ENCODE measurements around the gene THSD7A. TPM values are rescaled to one million over a fixed set of nuclear protein-coding genes. Genes with fewer than 3 reads are reported as not detected.

The THSD7A gene
- total RNA-seq, 1 donor from 2014 or later: 8.0 TPM

DNA sequence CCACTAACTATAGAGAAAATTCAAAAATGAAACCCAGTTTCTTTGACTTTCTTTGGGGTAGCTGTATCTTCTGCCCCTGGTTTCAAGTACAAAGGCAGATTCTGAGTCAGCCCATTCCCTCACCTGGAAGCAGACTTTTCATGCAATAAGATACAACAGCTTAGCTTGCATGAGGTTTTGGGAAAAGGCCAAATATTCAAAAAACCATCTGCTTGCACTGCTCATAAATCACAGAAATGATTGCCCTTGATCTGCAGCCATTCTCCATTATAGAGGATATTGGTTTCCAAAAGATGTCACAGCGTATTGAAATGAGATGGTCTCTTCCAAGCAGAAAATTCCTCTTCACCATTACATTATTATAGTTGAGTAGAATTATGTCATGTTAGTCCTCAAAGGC lies 504.4 kb downstream of the THSD7A start:
- DNase-seq (no peak), ATAC-seq (no peak)
- TF ChIP-seq, protein P1, sequence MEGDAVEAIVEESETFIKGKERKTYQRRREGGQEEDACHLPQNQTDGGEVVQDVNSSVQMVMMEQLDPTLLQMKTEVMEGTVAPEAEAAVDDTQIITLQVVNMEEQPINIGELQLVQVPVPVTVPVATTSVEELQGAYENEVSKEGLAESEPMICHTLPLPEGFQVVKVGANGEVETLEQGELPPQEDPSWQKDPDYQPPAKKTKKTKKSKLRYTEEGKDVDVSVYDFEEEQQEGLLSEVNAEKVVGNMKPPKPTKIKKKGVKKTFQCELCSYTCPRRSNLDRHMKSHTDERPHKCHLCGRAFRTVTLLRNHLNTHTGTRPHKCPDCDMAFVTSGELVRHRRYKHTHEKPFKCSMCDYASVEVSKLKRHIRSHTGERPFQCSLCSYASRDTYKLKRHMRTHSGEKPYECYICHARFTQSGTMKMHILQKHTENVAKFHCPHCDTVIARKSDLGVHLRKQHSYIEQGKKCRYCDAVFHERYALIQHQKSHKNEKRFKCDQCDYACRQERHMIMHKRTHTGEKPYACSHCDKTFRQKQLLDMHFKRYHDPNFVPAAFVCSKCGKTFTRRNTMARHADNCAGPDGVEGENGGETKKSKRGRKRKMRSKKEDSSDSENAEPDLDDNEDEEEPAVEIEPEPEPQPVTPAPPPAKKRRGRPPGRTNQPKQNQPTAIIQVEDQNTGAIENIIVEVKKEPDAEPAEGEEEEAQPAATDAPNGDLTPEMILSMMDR (IDR thresholded peaks at IDR 0.05): no peak
- intact Hi-C loops (cut with DNase I): no loop called here
- H3K36me3 ChIP-seq: no peaks in the 10 kb centered on the region
- H3K9me3 ChIP-seq: no peaks in the 10 kb centered on the region
- H3K4me1 ChIP-seq: no peaks in the 10 kb centered on the region
- H3K27ac ChIP-seq: no peak overlapping the region
- no peaks in the 10 kb centered on the region for H3K27me3 ChIP-seq
- no peak overlapping the region for H3K4me3 ChIP-seq
